Activated CD8-positive, alpha-beta memory T cell treated with anti-CD3 and anti-CD28 coated beads for 36 hours (primary cell): ENCODE results near the gene BAIAP2L2. TPM values are rescaled to one million over a fixed set of nuclear protein-coding genes. Genes with fewer than 3 reads are reported as not detected.
"Not testable (repeated sequence)": the region's sequence is repeated elsewhere in the genome, so short reads cannot be mapped to it uniquely, and the experiment has no call there.

Source experiments
- CTCF ChIA-PET: fragments of 350-600 bp; sonication (Branson Sonifier 250); formaldehyde crosslinking; loops from one replicate; lab custom pipeline; 2021; ENCODE audit warnings: antibody characterized with exemption; lab: Charles Lee
- POLR2A ChIA-PET: fragments of 350-600 bp; sonication (Branson Sonifier 250); formaldehyde crosslinking; loops from one replicate; lab custom pipeline; 2021; ENCODE audit warnings: antibody characterized with exemption; lab: Charles Lee
- total RNA-seq, 2 experiments: library from RNA; stranded (reverse); gene quantifications; one replicate each; pipeline ENCODE4 v1.2.3, GENCODE V29; 2021

The BAIAP2L2 gene
- total RNA-seq, 2 experiments from 2014 or later: 0.29 to 0.32 TPM

- POLR2A ChIA-PET: no interaction called here
- CTCF ChIA-PET: no interaction called here
Measured at GRCh38 chr22:38132136-38132535, 21.7 kb upstream of the BAIAP2L2 start.

GRCh38 chr22:38131399-38131798 lies 20.9 kb upstream of the BAIAP2L2 start:
- ChIA-PET CTCF (no interaction called here), POLR2A (no interaction called here)

GRCh38 chr22:38129856-38130255 lies 19.4 kb upstream of the BAIAP2L2 start:
- ChIA-PET CTCF (interaction anchor here (0.6 kb wide), 1 partner anchor 77 kb away, joined by 3 read pairs; no protein-coding TSS in a partner anchor), POLR2A (no interaction called here)

- CTCF ChIA-PET: no interaction called here
- POLR2A ChIA-PET: no interaction called here
Measured at GRCh38 chr22:38129021-38129420, 18.5 kb upstream of the BAIAP2L2 start.

GRCh38 chr22:38127869-38128268 lies 17.4 kb upstream of the BAIAP2L2 start:
- CTCF ChIA-PET: no interaction called here
- POLR2A ChIA-PET: no interaction called here

- ChIA-PET POLR2A (no interaction called here), CTCF (no interaction called here)
Measured at GRCh38 chr22:38126928-38127668, 16.6 kb upstream of the BAIAP2L2 start.

- CTCF ChIA-PET: no interaction called here
- POLR2A ChIA-PET: no interaction called here
Measured at GRCh38 chr22:38125751-38126201, 15.3 kb upstream of the BAIAP2L2 start.

- CTCF ChIA-PET: no interaction called here
- POLR2A ChIA-PET: no interaction called here
Measured at GRCh38 chr22:38125038-38125610, 14.6 kb upstream of the BAIAP2L2 start.

- CTCF ChIA-PET: no interaction called here
- POLR2A ChIA-PET: no interaction called here
Measured at GRCh38 chr22:38124236-38124974, 13.9 kb upstream of the BAIAP2L2 start.

- POLR2A ChIA-PET: no interaction called here
Measured at GRCh38 chr22:38122616-38123015, 12.1 kb upstream of the BAIAP2L2 start.

GRCh38 chr22:38120359-38121110 lies 10.1 kb upstream of the BAIAP2L2 start:
- CTCF ChIA-PET: no interaction called here
- POLR2A ChIA-PET: no interaction called here

More at GRCh38 chr22:38122616-38123015, 12.1 kb upstream of the BAIAP2L2 start:
- CTCF ChIA-PET: no interaction called here

- CTCF ChIA-PET, POLR2A ChIA-PET: not testable (repeated sequence)
Measured at GRCh38 chr22:38118747-38119146, 8.3 kb upstream of the BAIAP2L2 start.

GRCh38 chr22:38118182-38118581 lies 7.7 kb upstream of the BAIAP2L2 start:
- ChIA-PET CTCF (no interaction called here), POLR2A (no interaction called here)

- CTCF ChIA-PET, POLR2A ChIA-PET: not testable (repeated sequence)
Measured at GRCh38 chr22:38117556-38117955, 7.1 kb upstream of the BAIAP2L2 start.

GRCh38 chr22:38115423-38116205 lies 5.1 kb upstream of the BAIAP2L2 start:
- POLR2A ChIA-PET: no interaction called here
- CTCF ChIA-PET: interaction anchor here (1.0 to 1.7 kb wide), 4 partner anchors 9 to 223 kb away, joined by 3 to 6 read pairs (median 4); no protein-coding TSS in a partner anchor

- POLR2A ChIA-PET: no interaction called here
Measured at GRCh38 chr22:38114484-38115398, 4.3 kb upstream of the BAIAP2L2 start.

GRCh38 chr22:38112381-38112780 lies 1.9 kb upstream of the BAIAP2L2 start:
- ChIA-PET CTCF (interaction anchor here (0.7 to 0.9 kb wide), 2 partner anchors 60 to 70 kb away, joined by 3 to 4 read pairs; no protein-coding TSS in a partner anchor), POLR2A (interaction anchor here (0.5 kb wide), 1 partner anchor 173 kb away, joined by 4 read pairs; no protein-coding TSS in a partner anchor)

More at GRCh38 chr22:38114484-38115398, 4.3 kb upstream of the BAIAP2L2 start:
- CTCF ChIA-PET: interaction anchor here (0.5 to 2.0 kb wide), 19 partner anchors 9 to 498 kb away, joined by 3 to 13 read pairs (median 3); partner anchors contain the start of gene CSNK1E
